Measurements from ENCODE around the gene MT2A. TPM values are rescaled to one million over a fixed set of nuclear protein-coding genes. Genes with fewer than 3 reads are reported as not detected.

MT2A gene
- total and polyA plus RNA-seq, 2 of the 4 experiments (the other 2 are of a cell fraction), result 25.5 to 621 TPM

DNA sequence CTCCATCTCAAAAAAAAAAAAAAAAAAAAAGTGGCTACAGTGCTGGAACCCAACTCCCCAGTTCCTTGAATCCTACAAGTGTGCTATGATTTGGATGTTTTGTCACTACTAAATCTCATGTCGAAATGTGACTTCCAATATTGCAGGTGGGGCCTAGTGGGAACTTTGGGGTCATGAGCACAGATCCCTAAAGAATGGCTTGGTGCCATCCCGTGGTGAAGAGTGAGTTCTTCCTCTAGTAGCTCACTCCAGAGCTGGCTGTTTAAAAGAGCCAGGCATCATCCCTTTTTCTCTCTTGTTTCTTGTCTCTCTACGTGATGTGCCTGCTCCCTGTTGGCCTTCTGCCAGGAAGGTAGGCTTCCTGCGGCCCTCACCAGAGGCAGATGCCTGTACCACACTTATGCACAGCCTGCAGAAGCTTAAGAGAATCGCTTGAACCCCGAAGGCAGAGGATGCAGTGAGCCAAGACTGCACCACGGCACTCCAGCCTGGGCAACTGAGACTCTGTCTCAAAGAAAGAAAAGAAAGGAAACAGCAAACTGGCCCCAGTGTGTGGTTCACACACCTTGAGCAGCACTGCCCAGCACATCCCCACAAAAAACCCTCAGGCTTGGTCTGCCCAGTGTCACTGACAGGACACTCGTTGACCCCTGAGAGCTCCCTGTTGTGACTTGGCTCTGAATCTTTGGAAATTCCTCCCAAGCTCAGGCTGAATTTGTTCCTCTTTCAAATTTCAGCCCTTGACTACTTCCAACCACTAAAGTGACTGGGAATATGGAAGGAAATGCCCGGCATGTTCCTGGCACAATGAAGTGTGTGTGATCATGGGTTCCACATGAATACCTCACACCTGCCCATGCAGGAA lies 20.3 kb downstream of the MT2A start (continued):
- no peak for TF ChIP-seq NFE2L2 (IDR thresholded peaks at IDR 0.05; ENCODE audit: low read depth, low read length)
- TF ChIP-seq FOS (IDR thresholded peaks at IDR 0.05; ENCODE audit: low read depth, low read length), result no peak

DNA sequence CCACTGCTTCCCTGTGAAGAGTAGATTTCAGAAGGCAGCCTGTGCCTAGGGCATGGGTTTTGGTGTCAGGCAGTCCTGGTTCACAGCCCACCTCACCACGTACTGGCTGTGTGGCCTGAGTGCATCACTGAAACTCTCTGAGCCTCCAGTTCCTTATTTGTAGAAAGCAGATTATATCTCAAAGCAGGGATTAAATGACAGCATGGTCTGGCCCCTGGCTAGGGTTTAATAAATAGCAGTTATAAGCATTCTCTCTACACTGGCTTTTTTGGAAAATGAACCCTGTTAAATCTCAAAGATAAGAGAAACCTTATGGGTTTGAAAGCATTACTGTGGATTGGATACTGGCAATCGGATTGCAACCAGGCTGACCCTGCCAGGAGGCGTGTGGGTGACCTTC lies 21.1 kb downstream of the MT2A start:
- Histone ChIP-seq H4K8ac (ENCODE audit: low read depth in 2 of 2, low read length in 2 of 2) (no peak overlapping the region), H4K5ac (ENCODE audit: low read depth, low read length) (no peak overlapping the region), H2BK120ac (ENCODE audit: low read depth, low read length) (no peak overlapping the region), H2AK5ac (ENCODE audit: low read depth, low read length) (no peak overlapping the region; the same call in 1 of the 2 replicates), H3K18ac (ENCODE audit: low read depth, low read length) (no peak overlapping the region), H2AFZ (replicated peaks; ENCODE audit: low read length, poor library complexity) (no peak overlapping the region), H3K4me3 (ENCODE audit: insufficient read depth, low read depth, low read length) (no peak overlapping the region), H3K4ac (ENCODE audit: low read depth, low read length) (no peak overlapping the region), H3K56ac (ENCODE audit: extremely low read depth, insufficient read depth, low read length) (no peak overlapping the region), H2BK5ac (ENCODE audit: low read depth, low read length, poor library complexity, severe bottlenecking) (no peak overlapping the region), H3K9ac (ENCODE audit: low read depth, low read length) (no peak overlapping the region), H3K27me3 (ENCODE audit: control insufficient read depth, insufficient read depth, low read length) (peaks cover 34% of the 10 kb centered on the region), H3K9me1 (ENCODE audit: insufficient read depth, low read length) (peaks cover 4% of the 10 kb centered on the region; the same call in 1 of the 2 replicates), H3K4me2 (ENCODE audit: low read depth, low read length) (no peak overlapping the region), H3K36me3 (ENCODE audit: control insufficient read depth, insufficient read depth, low read length) (no peaks in the 10 kb centered on the region), H3K23ac (ENCODE audit: low read depth, low read length) (no peak overlapping the region), H4K20me1 (ENCODE audit: insufficient read depth, low read length) (no peaks in the 10 kb centered on the region), H2AK9ac (replicated peaks; ENCODE audit: low read depth, low read length, poor library complexity) (no peak overlapping the region), H3K27ac (ENCODE audit: insufficient read depth, low read length) (no peak overlapping the region), H3K14ac (replicated peaks; ENCODE audit: low read depth, low read length) (no peak overlapping the region), H3K4me1 (ENCODE audit: control insufficient read depth, insufficient read depth, low read length) (peaks cover 17% of the 10 kb centered on the region), H2BK15ac (ENCODE audit: low read depth, low read length) (no peak overlapping the region), H3K79me1 (ENCODE audit: low read depth in 1 of 2, low read length in 2 of 2) (peaks cover 3 to 13% of the 10 kb centered on the region in 2 experiments; a peak in 3 of 4 replicates), H2BK20ac (ENCODE audit: low read depth, low read length) (no peak overlapping the region), H3K9me3 (ENCODE audit: control insufficient read depth, insufficient read depth, low read length) (no peaks in the 10 kb centered on the region), H4K91ac (ENCODE audit: insufficient read depth, low read depth, low read length) (no peak overlapping the region)
- ATAC-seq (ENCODE audit: low read depth), result no peak
- 94% methylated on average over 2 of the region's 3 CpGs; no CpG with 5 or more reads in 1 of the 2 experiments for WGBS, 2 experiments (ENCODE audit: extremely low coverage in 2 of 2, insufficient read length in 1 of 2)
- no TSS peak for BruUV-seq (replicated peaks)
- intact Hi-C loops (cut with micrococcal nuclease) (loop anchor here (5.0 kb wide), 1 partner anchor 53 kb away; the partner anchor contains the start of gene MT1X), in situ Hi-C loops (cut with MboI; ENCODE audit: low sequenced_read_pairs) (no loop called here), dilution Hi-C loops (cut with HindIII; ENCODE audit: low sequenced_read_pairs, unreplicated experiment) (no loop called here)
- no peak for DNase-seq
- TF ChIP-seq, protein P1, sequence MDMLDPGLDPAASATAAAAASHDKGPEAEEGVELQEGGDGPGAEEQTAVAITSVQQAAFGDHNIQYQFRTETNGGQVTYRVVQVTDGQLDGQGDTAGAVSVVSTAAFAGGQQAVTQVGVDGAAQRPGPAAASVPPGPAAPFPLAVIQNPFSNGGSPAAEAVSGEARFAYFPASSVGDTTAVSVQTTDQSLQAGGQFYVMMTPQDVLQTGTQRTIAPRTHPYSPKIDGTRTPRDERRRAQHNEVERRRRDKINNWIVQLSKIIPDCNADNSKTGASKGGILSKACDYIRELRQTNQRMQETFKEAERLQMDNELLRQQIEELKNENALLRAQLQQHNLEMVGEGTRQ (IDR thresholded peaks at IDR 0.05; ENCODE audit: low read depth, low read length), result no peak
- TF ChIP-seq RAD21 (IDR thresholded peaks at IDR 0.05; ENCODE audit: low read length) (no peak), RFX5 (IDR thresholded peaks at IDR 0.05; ENCODE audit: low read depth, low read length) (no peak), MXI1 (IDR thresholded peaks at IDR 0.05; ENCODE audit: borderline replicate concordance, low read depth, low read length) (no peak), MAZ (IDR thresholded peaks at IDR 0.05; ENCODE audit: borderline replicate concordance, low read depth, low read length) (no peak), CHD1 (IDR thresholded peaks at IDR 0.05; ENCODE audit: low read depth, low read length) (no peak), BHLHE40 (IDR thresholded peaks at IDR 0.05; ENCODE audit: low read depth, low read length) (no peak), FOS (IDR thresholded peaks at IDR 0.05; ENCODE audit: low read depth, low read length) (no peak), POLR2A (IDR thresholded peaks at IDR 0.05; ENCODE audit: low read depth, low read length) (no peak), MAFK (IDR thresholded peaks at IDR 0.05; ENCODE audit: low read depth, low read length) (no peak), CEBPB (IDR thresholded peaks at IDR 0.05; ENCODE audit: low read depth, low read length) (no peak), RCOR1 (IDR thresholded peaks at IDR 0.05; ENCODE audit: insufficient replicate concordance, low read length) (no peak), NFE2L2 (IDR thresholded peaks at IDR 0.05; ENCODE audit: low read depth, low read length) (no peak)
- TF ChIP-seq, protein P2, sequence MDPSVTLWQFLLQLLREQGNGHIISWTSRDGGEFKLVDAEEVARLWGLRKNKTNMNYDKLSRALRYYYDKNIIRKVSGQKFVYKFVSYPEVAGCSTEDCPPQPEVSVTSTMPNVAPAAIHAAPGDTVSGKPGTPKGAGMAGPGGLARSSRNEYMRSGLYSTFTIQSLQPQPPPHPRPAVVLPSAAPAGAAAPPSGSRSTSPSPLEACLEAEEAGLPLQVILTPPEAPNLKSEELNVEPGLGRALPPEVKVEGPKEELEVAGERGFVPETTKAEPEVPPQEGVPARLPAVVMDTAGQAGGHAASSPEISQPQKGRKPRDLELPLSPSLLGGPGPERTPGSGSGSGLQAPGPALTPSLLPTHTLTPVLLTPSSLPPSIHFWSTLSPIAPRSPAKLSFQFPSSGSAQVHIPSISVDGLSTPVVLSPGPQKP (IDR thresholded peaks at IDR 0.05; ENCODE audit: borderline replicate concordance, low read depth, low read length), result no peak
- ChIA-PET CTCF (interaction anchor here (1.3 kb wide), 1 partner anchor 29 kb away, joined by 4 read pairs; no protein-coding TSS in a partner anchor), POLR2A (ENCODE audit: unreplicated experiment) (no interaction called here)
